ENCODE measurements around the gene SLC35A2.
"Not testable (repeated sequence)": the region's sequence is repeated elsewhere in the genome, so short reads cannot be mapped to it uniquely, and the experiment has no call there.

The SLC35A2 gene

GRCh38 chrX:48901069-48901468 is 10.4 kb downstream of the SLC35A2 start:
- no peak for DNase-seq (ENCODE audit: low read depth)

- no peak for DNase-seq (ENCODE audit: low read depth)
These were observed 12.4 kb downstream of the SLC35A2 start for GRCh38 chrX:48899078-48899410.

GRCh38 chrX:48897625-48898306 is 13.7 kb downstream of the SLC35A2 start, which contains the start of the genes PQBP1 and TIMM17B:
PQBP1 (plus strand) TSS chrX:48897930; CDS start chrX:48898510, 580 bp downstream.
TIMM17B (minus strand) TSS chrX:48897768; CDS start chrX:48897749, 19 bp downstream.
- peak; percentile 80 for DNase-seq (ENCODE audit: low read depth)

GRCh38 chrX:48897157-48897624 is 14.3 kb downstream of the SLC35A2 start:
- peak; percentile 47 for DNase-seq (ENCODE audit: low read depth)

- no peak for DNase-seq (ENCODE audit: low read depth)
These were observed 14.8 kb downstream of the SLC35A2 start for GRCh38 chrX:48896611-48897011.

- DNase-seq (ENCODE audit: low read depth) = no peak
These were observed 16.6 kb downstream of the SLC35A2 start for GRCh38 chrX:48894891-48895290.

GRCh38 chrX:48893556-48894348 is 17.7 kb downstream of the SLC35A2 start:
- DNase-seq (ENCODE audit: low read depth) = no peak

- no peak for DNase-seq (ENCODE audit: low read depth)
These were observed 18.6 kb downstream of the SLC35A2 start for GRCh38 chrX:48892896-48893295.

GRCh38 chrX:48891402-48892288 is 19.8 kb downstream of the SLC35A2 start:
- DNase-seq (ENCODE audit: low read depth) = peak; percentile 65

GRCh38 chrX:48890934-48891401 is 20.5 kb downstream of the SLC35A2 start:
- no peak for DNase-seq (ENCODE audit: low read depth)

- DNase-seq (ENCODE audit: low read depth) = no peak
These were observed 21.0 kb downstream of the SLC35A2 start for GRCh38 chrX:48890296-48890925.

- not testable (repeated sequence) for DNase-seq (ENCODE audit: low read depth)
These were observed 24.9 kb downstream of the SLC35A2 start for GRCh38 chrX:48886586-48886985.

- no peak for DNase-seq (ENCODE audit: low read depth)
These were observed 27.7 kb downstream of the SLC35A2 start for GRCh38 chrX:48883729-48884128.

GRCh38 chrX:48876944-48877343 is 34.5 kb downstream of the SLC35A2 start:
- DNase-seq (ENCODE audit: low read depth) = not testable (repeated sequence)

- DNase-seq (ENCODE audit: low read depth) = not testable (repeated sequence)
These were observed 39.4 kb downstream of the SLC35A2 start for GRCh38 chrX:48872017-48872416.

- DNase-seq (ENCODE audit: low read depth) = no peak
These were observed 47.2 kb downstream of the SLC35A2 start for GRCh38 chrX:48864210-48864609.

GRCh38 chrX:48854898-48855297 is 56.5 kb downstream of the SLC35A2 start:
- DNase-seq (ENCODE audit: low read depth) = no peak

GRCh38 chrX:48854121-48854804 is 57.2 kb downstream of the SLC35A2 start:
- not testable (repeated sequence) for DNase-seq (ENCODE audit: low read depth)

- not testable (repeated sequence) for DNase-seq (ENCODE audit: low read depth)
These were observed 58.0 kb downstream of the SLC35A2 start for GRCh38 chrX:48853494-48853893.
